ENCODE results near the gene YTHDF1. TPM values are rescaled to one million over a fixed set of nuclear protein-coding genes. Genes with fewer than 3 reads are reported as not detected.

Gene YTHDF1
- polyA plus RNA-seq, 2 of the 4 experiments (the other 2 are of a cell fraction): 31.8 to 37.9 TPM

GRCh38 chr20:63253438-63254231, 37.7 kb upstream of the YTHDF1 start:
- no peak for FAIRE-seq
- ChIA-PET POLR2A (interaction anchor here (1.1 kb wide), 1 partner anchor 30 kb away, joined by 5 read pairs; no protein-coding TSS in a partner anchor), CTCF (interaction anchor here (1.5 to 6.9 kb wide), 4 partner anchors 18 to 35 kb away, joined by 8 to 154 read pairs (median 34); partner anchors contain the start of gene BIRC7)
- peak in 1 of 2 experiments; percentile 45 for DNase-seq (ENCODE audit: low read depth in 1 of 2, low spot score in 1 of 2)
- H3K4me1 ChIP-seq: peaks cover 54% of the 10 kb centered on the region
- no peak for TF ChIP-seq CHD4 (IDR thresholded peaks at IDR 0.05; ENCODE audit: borderline replicate concordance)
- peak in 1 of 2 experiments; percentile 24; a peak in 1 of 5 replicates for TF ChIP-seq JUN (IDR thresholded peaks at IDR 0.05)
- ATAC-seq: peak; percentile 7 to 41; a peak in 3 of 6 replicates
- H3K27ac ChIP-seq: peak overlapping the region; percentile 67 to 94
- H3K4me3 ChIP-seq: peak overlapping the region; percentile 50
- 19% methylated on average over 47 of the region's 89 CpGs for WGBS (ENCODE audit: missing lambda C conversion rate)
- H3K4me2 ChIP-seq: peak overlapping the region; percentile 90
- H3K9me3 ChIP-seq: no peaks in the 10 kb centered on the region

- TF ChIP-seq RNF2 (IDR thresholded peaks at IDR 0.05; ENCODE audit: borderline replicate concordance, low read depth): no peak
- TF ChIP-seq HOXA7 (CRISPR knock-in tag; IDR thresholded peaks at IDR 0.05): no peak
- TF ChIP-seq TFCP2L1 (CRISPR knock-in tag; IDR thresholded peaks at IDR 0.05): no peak
- no peaks in the 10 kb centered on the region for H3K9me3 ChIP-seq
- H3K27ac ChIP-seq: peak overlapping the region; percentile 67 to 94; a peak in 5 of 6 replicates
- no peak for ATAC-seq
- 83% methylated on average over 9 of the region's 16 CpGs for WGBS (ENCODE audit: missing lambda C conversion rate)
- FAIRE-seq: no peak
- DNase-seq (ENCODE audit: low read depth in 1 of 2, low spot score in 1 of 2): no peak
- CTCF ChIA-PET: interaction anchor here (1.3 to 6.9 kb wide), 5 partner anchors 17 to 35 kb away, joined by 3 to 154 read pairs (median 9); partner anchors contain the start of gene BIRC7
- H3K4me3 ChIP-seq: peak overlapping the region; percentile 50
- peak overlapping the region; percentile 90 for H3K4me2 ChIP-seq
- POLR2A ChIA-PET: interaction anchor here (1.1 kb wide), 1 partner anchor 29 kb away, joined by 5 read pairs; no protein-coding TSS in a partner anchor
- H3K4me1 ChIP-seq: peaks cover 56% of the 10 kb centered on the region
Measured at GRCh38 chr20:63253065-63253437, 37.1 kb upstream of the YTHDF1 start.

- POLR2A ChIA-PET: interaction anchor here (1.1 kb wide), 1 partner anchor 28 kb away, joined by 5 read pairs; no protein-coding TSS in a partner anchor
- H3K4me1 ChIP-seq: peaks cover 59% of the 10 kb centered on the region
- no peak overlapping the region for H3K4me2 ChIP-seq
- 75% methylated on average over 7 of the region's 8 CpGs for WGBS (ENCODE audit: missing lambda C conversion rate)
- no peak for TF ChIP-seq TP53 (CRISPR knock-in tag; IDR thresholded peaks at IDR 0.05)
- no peak for TF ChIP-seq ZFP36 (IDR thresholded peaks at IDR 0.05; ENCODE audit: borderline replicate concordance, partially characterized antibody)
- no peak for TF ChIP-seq EP300 (IDR thresholded peaks at IDR 0.05)
- no peak for TF ChIP-seq GATA3 (IDR thresholded peaks at IDR 0.05; ENCODE audit: borderline replicate concordance)
- no peak for TF ChIP-seq MAFK (IDR thresholded peaks at IDR 0.05; ENCODE audit: partially characterized antibody)
- no peak for TF ChIP-seq ZC3H11A (IDR thresholded peaks at IDR 0.05)
- TF ChIP-seq PHF8 (IDR thresholded peaks at IDR 0.05; ENCODE audit: borderline replicate concordance, low read depth): no peak
- no peak for TF ChIP-seq RFX5 (IDR thresholded peaks at IDR 0.05)
- no peak for TF ChIP-seq HES2 (IDR thresholded peaks at IDR 0.05)
- no peak for TF ChIP-seq BCL3 (IDR thresholded peaks at IDR 0.05)
- TF ChIP-seq HMGXB4 (CRISPR knock-in tag; IDR thresholded peaks at IDR 0.05; ENCODE audit: borderline replicate concordance): no peak
- TF ChIP-seq E2F6 (IDR thresholded peaks at IDR 0.05; ENCODE audit: borderline replicate concordance, low read depth): no peak
- TF ChIP-seq EHF (CRISPR knock-in tag; IDR thresholded peaks at IDR 0.05): no peak
- no peak for TF ChIP-seq MAX (IDR thresholded peaks at IDR 0.05)
- no peak for TF ChIP-seq RNF2 (IDR thresholded peaks at IDR 0.05; ENCODE audit: borderline replicate concordance, low read depth)
- no peak for TF ChIP-seq MAZ (IDR thresholded peaks at IDR 0.05; ENCODE audit: borderline replicate concordance, low read depth, low read length)
- CTCF ChIA-PET: interaction anchor here (1.1 to 6.9 kb wide), 9 partner anchors 8 to 77 kb away, joined by 3 to 154 read pairs (median 5); partner anchors contain the start of gene BIRC7
- H3K4me3 ChIP-seq: no peak overlapping the region
- DNase-seq (ENCODE audit: low read depth in 1 of 2, low spot score in 1 of 2): no peak
- H3K9me3 ChIP-seq: no peaks in the 10 kb centered on the region
- H3K27ac ChIP-seq: peak overlapping the region; percentile 33 to 94; a peak in 5 of 6 replicates
- no peak for FAIRE-seq
- ATAC-seq: no peak
Measured at GRCh38 chr20:63252284-63252711, 36.4 kb upstream of the YTHDF1 start.
